HEK293 (cell line): ENCODE results near the gene HAUS6.

ENCODE experiments used
- FEZF1 ChIP-seq: fragments of 450-650 bp; formaldehyde crosslinking; IDR thresholded peaks from 2 replicates; pipeline ENCODE4 v1.5.1; 2016; ENCODE audit warnings: missing biosample characterization, missing genetic modification characterization
- IKZF3 ChIP-seq: fragments of 450-650 bp; IDR thresholded peaks from 2 replicates; pipeline ENCODE4 v1.5.0; 2018; ENCODE audit warnings: missing biosample characterization, mild to moderate bottlenecking, missing genetic modification characterization, moderate library complexity
- KLF16 ChIP-seq: fragments of 450-650 bp; formaldehyde crosslinking; IDR thresholded peaks from 2 replicates; pipeline ENCODE4 v1.5.1; 2017; ENCODE audit warnings: missing biosample characterization, missing genetic modification characterization
- REPIN1 ChIP-seq: fragments of 450-650 bp; formaldehyde crosslinking; IDR thresholded peaks from 2 replicates; pipeline ENCODE4 v1.5.1; 2017; ENCODE audit warnings: missing biosample characterization, missing genetic modification characterization, low read depth
- SP2 ChIP-seq: fragments of 450-650 bp; formaldehyde crosslinking; IDR thresholded peaks from 2 replicates; pipeline ENCODE4 v1.5.1; 2016; ENCODE audit warnings: missing biosample characterization, missing genetic modification characterization
- TRIM28 ChIP-seq: IDR thresholded peaks from 2 replicates; pipeline ENCODE4 v1.6.1; 2011; ENCODE audit warnings: low read length, control low read depth, borderline replicate concordance
- ZBTB1 ChIP-seq: fragments of 450-650 bp; formaldehyde crosslinking; IDR thresholded peaks from 2 replicates; pipeline ENCODE4 v1.5.1; 2016; ENCODE audit warnings: missing biosample characterization, missing genetic modification characterization
- ZNF132 ChIP-seq: fragments of 450-650 bp; formaldehyde crosslinking; IDR thresholded peaks from 2 replicates; pipeline ENCODE4 v1.5.1; 2017; ENCODE audit warnings: missing biosample characterization, missing genetic modification characterization, borderline replicate concordance
- ZNF585B ChIP-seq: fragments of 450-650 bp; formaldehyde crosslinking; IDR thresholded peaks from 2 replicates; pipeline ENCODE4 v1.5.1; 2016; ENCODE audit warnings: missing biosample characterization, missing genetic modification characterization
- ZNF776 ChIP-seq: fragments of 450-650 bp; formaldehyde crosslinking; IDR thresholded peaks from 2 replicates; pipeline ENCODE4 v1.5.0; 2017; ENCODE audit warnings: missing biosample characterization, missing genetic modification characterization, borderline replicate concordance
- ZNF777 ChIP-seq: fragments of 450-650 bp; formaldehyde crosslinking; IDR thresholded peaks from 2 replicates; pipeline ENCODE4 v1.5.1; 2017; ENCODE audit warnings: missing biosample characterization, missing genetic modification characterization, borderline replicate concordance
- TF ChIP-seq, protein P1 (sequence below): fragments of 450-650 bp; formaldehyde crosslinking; IDR thresholded peaks from 2 replicates; pipeline ENCODE4 v1.5.1; 2016; ENCODE audit warnings: missing biosample characterization, missing genetic modification characterization
- TF ChIP-seq, protein P2 (sequence below): fragments of 450-650 bp; formaldehyde crosslinking; IDR thresholded peaks from 2 replicates; pipeline ENCODE4 v1.5.1; 2016; ENCODE audit warnings: missing biosample characterization, missing genetic modification characterization
- TF ChIP-seq, protein P3 (sequence below): fragments of 450-650 bp; formaldehyde crosslinking; IDR thresholded peaks from 2 replicates; pipeline ENCODE4 v1.5.1; 2016; ENCODE audit warnings: missing biosample characterization, missing genetic modification characterization

DNA sequence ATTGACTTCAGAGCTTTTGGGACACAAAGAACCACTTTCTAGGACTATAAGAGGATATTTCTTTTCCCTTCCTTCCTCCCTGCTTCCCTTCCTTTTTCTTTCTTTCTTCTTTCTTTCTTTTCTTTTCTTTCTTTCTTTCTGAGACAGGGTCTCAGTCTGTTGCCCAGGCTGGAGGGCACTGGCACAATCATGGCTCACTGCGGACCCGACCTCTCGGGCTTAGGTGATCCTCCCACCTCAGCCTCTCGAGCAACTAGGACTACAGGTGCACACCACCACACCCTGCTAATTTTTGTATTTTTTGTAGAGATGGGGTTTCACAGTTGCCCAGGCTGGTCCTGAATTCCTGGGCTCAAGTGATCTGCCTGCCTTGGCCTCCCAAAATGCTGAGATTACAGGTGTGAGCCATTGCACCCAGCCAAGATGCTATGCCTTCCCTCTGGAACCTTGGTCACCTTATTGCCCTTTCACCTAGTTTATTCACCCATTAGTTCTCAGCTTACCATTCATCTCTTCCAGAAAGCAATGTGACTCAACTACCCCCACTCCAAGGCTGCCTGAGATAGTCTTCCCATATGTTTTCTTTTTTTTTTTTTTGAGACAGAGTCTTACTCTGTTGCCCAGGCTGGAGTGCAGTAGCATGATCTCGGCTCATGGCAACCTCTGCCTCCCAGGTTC, 14.5 kb upstream of the HAUS6 start:
- TF ChIP-seq, protein P1, sequence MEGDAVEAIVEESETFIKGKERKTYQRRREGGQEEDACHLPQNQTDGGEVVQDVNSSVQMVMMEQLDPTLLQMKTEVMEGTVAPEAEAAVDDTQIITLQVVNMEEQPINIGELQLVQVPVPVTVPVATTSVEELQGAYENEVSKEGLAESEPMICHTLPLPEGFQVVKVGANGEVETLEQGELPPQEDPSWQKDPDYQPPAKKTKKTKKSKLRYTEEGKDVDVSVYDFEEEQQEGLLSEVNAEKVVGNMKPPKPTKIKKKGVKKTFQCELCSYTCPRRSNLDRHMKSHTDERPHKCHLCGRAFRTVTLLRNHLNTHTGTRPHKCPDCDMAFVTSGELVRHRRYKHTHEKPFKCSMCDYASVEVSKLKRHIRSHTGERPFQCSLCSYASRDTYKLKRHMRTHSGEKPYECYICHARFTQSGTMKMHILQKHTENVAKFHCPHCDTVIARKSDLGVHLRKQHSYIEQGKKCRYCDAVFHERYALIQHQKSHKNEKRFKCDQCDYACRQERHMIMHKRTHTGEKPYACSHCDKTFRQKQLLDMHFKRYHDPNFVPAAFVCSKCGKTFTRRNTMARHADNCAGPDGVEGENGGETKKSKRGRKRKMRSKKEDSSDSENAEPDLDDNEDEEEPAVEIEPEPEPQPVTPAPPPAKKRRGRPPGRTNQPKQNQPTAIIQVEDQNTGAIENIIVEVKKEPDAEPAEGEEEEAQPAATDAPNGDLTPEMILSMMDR (tag by site-specific recombination): no peak
- TF ChIP-seq, protein P2, sequence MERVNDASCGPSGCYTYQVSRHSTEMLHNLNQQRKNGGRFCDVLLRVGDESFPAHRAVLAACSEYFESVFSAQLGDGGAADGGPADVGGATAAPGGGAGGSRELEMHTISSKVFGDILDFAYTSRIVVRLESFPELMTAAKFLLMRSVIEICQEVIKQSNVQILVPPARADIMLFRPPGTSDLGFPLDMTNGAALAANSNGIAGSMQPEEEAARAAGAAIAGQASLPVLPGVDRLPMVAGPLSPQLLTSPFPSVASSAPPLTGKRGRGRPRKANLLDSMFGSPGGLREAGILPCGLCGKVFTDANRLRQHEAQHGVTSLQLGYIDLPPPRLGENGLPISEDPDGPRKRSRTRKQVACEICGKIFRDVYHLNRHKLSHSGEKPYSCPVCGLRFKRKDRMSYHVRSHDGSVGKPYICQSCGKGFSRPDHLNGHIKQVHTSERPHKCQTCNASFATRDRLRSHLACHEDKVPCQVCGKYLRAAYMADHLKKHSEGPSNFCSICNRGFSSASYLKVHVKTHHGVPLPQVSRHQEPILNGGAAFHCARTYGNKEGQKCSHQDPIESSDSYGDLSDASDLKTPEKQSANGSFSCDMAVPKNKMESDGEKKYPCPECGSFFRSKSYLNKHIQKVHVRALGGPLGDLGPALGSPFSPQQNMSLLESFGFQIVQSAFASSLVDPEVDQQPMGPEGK: no peak
- no peak for TF ChIP-seq REPIN1
- TF ChIP-seq ZNF585B: no peak
- no peak for TF ChIP-seq IKZF3 (tag by site-specific recombination)
- no peak for TF ChIP-seq ZNF132
- no peak for TF ChIP-seq ZNF776 (tag by site-specific recombination)
- TF ChIP-seq ZBTB1: no peak
- no peak for TF ChIP-seq TRIM28
- TF ChIP-seq, protein P3, sequence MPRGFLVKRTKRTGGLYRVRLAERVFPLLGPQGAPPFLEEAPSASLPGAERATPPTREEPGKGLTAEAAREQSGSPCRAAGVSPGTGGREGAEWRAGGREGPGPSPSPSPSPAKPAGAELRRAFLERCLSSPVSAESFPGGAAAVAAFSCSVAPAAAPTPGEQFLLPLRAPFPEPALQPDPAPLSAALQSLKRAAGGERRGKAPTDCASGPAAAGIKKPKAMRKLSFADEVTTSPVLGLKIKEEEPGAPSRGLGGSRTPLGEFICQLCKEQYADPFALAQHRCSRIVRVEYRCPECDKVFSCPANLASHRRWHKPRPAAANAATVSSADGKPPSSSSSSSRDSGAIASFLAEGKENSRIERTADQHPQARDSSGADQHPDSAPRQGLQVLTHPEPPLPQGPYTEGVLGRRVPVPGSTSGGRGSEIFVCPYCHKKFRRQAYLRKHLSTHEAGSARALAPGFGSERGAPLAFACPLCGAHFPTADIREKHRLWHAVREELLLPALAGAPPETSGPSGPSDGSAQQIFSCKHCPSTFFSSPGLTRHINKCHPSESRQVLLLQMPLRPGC: no peak
- TF ChIP-seq SP2 (tag by site-specific recombination): no peak
- TF ChIP-seq ZNF777: no peak
- no peak for TF ChIP-seq FEZF1
- TF ChIP-seq KLF16 (tag by site-specific recombination): no peak
